PC-9 (cell line): Measurements from ENCODE around the gene VCAN. TPM values are rescaled to one million over a fixed set of nuclear protein-coding genes. Genes with fewer than 3 reads are reported as not detected.

Experiments
- BruUV-seq: library from RNA; stranded (reverse); fragments of 400-500 nt; replicated peaks from 2 replicates; lab custom pipeline; 2021; lab: Mats Ljungman, UMichigan
- CTCF ChIA-PET: fragments of 300-600 bp; sonication (Branson Sonifier 250); formaldehyde crosslinking; loops from one replicate; lab custom pipeline; 2022; ENCODE audit warnings: antibody characterized with exemption; lab: Charles Lee
- POLR2A ChIA-PET: fragments of 300-600 bp; sonication (Branson Sonifier 250); formaldehyde crosslinking; loops from one replicate; lab custom pipeline; 2022; ENCODE audit warnings: antibody characterized with exemption; ENCODE audit not compliant: unreplicated experiment; lab: Charles Lee
- DNase-seq, 2 experiments: peaks; one replicate each; pipeline versions ENCODE4 v3.0.0 to v3.0.0-alpha.2; 2015 to 2022; ENCODE audit warnings: mixed read lengths in 1 of 2
- H2AFZ ChIP-seq: fragments of 200-600 bp; sonication (generic); 2 replicates; pipeline ENCODE4 v1.8.1; 2017; ENCODE audit warnings: antibody characterized with exemption
- H3F3A ChIP-seq: fragments of 200-600 bp; sonication (generic); 2 replicates; pipeline ENCODE4 v1.8.1; 2017; ENCODE audit warnings: antibody characterized with exemption, mild to moderate bottlenecking, low read depth; ENCODE audit not compliant: insufficient read depth
- H3K27ac ChIP-seq: fragments of 200-600 bp; sonication (generic); 2 replicates; pipeline ENCODE4 v1.6.1; 2016; ENCODE audit warnings: mixed run types
- H3K27me3 ChIP-seq: fragments of 200-600 bp; sonication (generic); 2 replicates; pipeline ENCODE4 v1.6.1; 2016; ENCODE audit warnings: low read depth, mixed run types; ENCODE audit not compliant: insufficient read depth
- H3K36me3 ChIP-seq: fragments of 200-600 bp; sonication (generic); 2 replicates; pipeline ENCODE4 v1.6.1; 2016; ENCODE audit warnings: low read depth, mixed run types
- H3K4me1 ChIP-seq: fragments of 200-600 bp; sonication (generic); replicated peaks from 2 replicates; pipeline ENCODE4 v1.6.1; 2016; ENCODE audit warnings: mixed run types; ENCODE audit not compliant: insufficient read depth
- H3K4me2 ChIP-seq: fragments of 200-600 bp; sonication (generic); 2 replicates; pipeline ENCODE4 v1.6.1; 2017; ENCODE audit warnings: mixed run types
- H3K4me3 ChIP-seq: fragments of 200-600 bp; sonication (generic); 2 replicates; pipeline ENCODE4 v1.6.1; 2016; ENCODE audit warnings: mixed run types
- H3K79me2 ChIP-seq: fragments of 200-600 bp; sonication (generic); 2 replicates; pipeline ENCODE4 v1.6.1; 2017; ENCODE audit warnings: low read depth, mixed run types
- H3K9me2 ChIP-seq: fragments of 200-600 bp; sonication (generic); 2 replicates; pipeline ENCODE4 v1.8.1; 2017; ENCODE audit warnings: mild to moderate bottlenecking; ENCODE audit not compliant: insufficient read depth
- H3K9me3 ChIP-seq: fragments of 200-600 bp; sonication (generic); 2 replicates; pipeline ENCODE4 v1.8.1; 2016; ENCODE audit warnings: low read depth; ENCODE audit not compliant: insufficient read depth
- H4K20me1 ChIP-seq: fragments of 200-600 bp; sonication (generic); 2 replicates; pipeline ENCODE4 v1.8.1; 2017; ENCODE audit not compliant: insufficient read depth
- EZH2 ChIP-seq: fragments of 200-600 bp; sonication (generic); IDR thresholded peaks from 2 replicates; pipeline ENCODE4 v1.8.0; 2017; ENCODE audit warnings: antibody characterized with exemption, low read depth
- intact Hi-C: fragments of 100-400 bp; cut with micrococcal nuclease; formaldehyde crosslinking; loops from one replicate; pipeline ENCODE4 v1.10.0; 2022; ENCODE audit not compliant: unreplicated experiment
- total RNA-seq: library from RNA; stranded (reverse); gene quantifications from 2 replicates; pipeline ENCODE4 v1.2.3, GENCODE V29; 2021
- TF ChIP-seq, protein P1 (sequence below): fragments of 200-600 bp; sonication (generic); conservative IDR thresholded peaks from 2 replicates; pipeline ENCODE4 v1.6.1; 2017; ENCODE audit warnings: mixed run types, antibody characterized with exemption, mild to moderate bottlenecking, moderate library complexity

VCAN gene
- total RNA-seq, 1 experiment from 2014 or later: 0.28 TPM

DNA sequence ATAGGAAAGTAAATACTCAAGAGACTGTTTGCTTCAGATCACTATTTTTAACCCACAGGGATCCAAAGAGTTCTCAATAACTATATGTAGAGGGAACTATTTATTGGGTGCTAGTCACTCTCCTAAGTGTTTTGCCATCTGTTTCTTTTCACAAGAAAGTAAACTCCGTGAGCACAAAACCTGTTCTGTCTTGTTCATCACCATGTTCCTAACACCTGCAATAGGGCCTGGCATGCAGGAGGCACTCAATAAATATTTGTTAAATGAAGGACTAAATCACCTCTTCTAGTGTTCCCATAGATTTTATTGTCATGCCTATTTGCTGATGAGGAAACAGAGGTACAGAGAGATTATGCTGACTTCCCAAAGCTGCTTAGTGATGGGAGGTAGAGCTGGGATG is 118.2 kb downstream of the VCAN start:
- Histone ChIP-seq H3K79me2 (no peaks in the 10 kb centered on the region), H3K27ac (no peak overlapping the region), H4K20me1 (no peaks in the 10 kb centered on the region), H3F3A (no peaks in the 10 kb centered on the region), H3K4me2 (no peak overlapping the region), H3K4me1 (no peaks in the 10 kb centered on the region), H3K36me3 (no peaks in the 10 kb centered on the region), H3K27me3 (no peaks in the 10 kb centered on the region), H2AFZ (no peak overlapping the region), H3K9me3 (no peaks in the 10 kb centered on the region), H3K9me2 (no peaks in the 10 kb centered on the region), H3K4me3 (no peak overlapping the region)
- ChIA-PET CTCF (interaction anchor here (0.6 kb wide), 1 partner anchor 66 kb away, joined by 4 read pairs; no protein-coding TSS in a partner anchor), POLR2A (no interaction called here)
- no peak for DNase-seq
- TF ChIP-seq EZH2: no peak
- TF ChIP-seq, protein P1, sequence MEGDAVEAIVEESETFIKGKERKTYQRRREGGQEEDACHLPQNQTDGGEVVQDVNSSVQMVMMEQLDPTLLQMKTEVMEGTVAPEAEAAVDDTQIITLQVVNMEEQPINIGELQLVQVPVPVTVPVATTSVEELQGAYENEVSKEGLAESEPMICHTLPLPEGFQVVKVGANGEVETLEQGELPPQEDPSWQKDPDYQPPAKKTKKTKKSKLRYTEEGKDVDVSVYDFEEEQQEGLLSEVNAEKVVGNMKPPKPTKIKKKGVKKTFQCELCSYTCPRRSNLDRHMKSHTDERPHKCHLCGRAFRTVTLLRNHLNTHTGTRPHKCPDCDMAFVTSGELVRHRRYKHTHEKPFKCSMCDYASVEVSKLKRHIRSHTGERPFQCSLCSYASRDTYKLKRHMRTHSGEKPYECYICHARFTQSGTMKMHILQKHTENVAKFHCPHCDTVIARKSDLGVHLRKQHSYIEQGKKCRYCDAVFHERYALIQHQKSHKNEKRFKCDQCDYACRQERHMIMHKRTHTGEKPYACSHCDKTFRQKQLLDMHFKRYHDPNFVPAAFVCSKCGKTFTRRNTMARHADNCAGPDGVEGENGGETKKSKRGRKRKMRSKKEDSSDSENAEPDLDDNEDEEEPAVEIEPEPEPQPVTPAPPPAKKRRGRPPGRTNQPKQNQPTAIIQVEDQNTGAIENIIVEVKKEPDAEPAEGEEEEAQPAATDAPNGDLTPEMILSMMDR: no peak
- intact Hi-C loops: no loop called here
- no TSS peak for BruUV-seq

DNA sequence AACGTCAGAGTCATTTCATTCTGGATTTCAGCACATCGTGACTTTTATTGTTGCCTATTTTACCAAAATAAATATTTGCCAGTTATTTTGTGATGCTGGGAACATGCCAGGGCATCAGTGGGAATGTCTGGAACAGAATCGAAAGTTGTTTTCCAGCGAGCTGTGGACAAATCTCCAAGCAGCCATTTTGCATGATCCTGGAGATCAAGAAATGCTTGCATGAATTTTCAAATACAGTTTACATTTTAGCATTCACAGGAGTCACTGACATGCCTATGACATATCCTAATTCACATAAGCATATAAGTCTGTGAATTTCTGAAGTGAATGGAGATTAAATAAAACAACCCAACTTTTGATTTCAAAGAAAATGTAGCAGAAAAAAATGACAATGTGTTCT is 119.4 kb downstream of the VCAN start:
- no peaks in the 10 kb centered on the region for H3K9me2 ChIP-seq
- no peak for DNase-seq
- H3K27ac ChIP-seq: no peak overlapping the region
- no peaks in the 10 kb centered on the region for H4K20me1 ChIP-seq
- no peak overlapping the region for H2AFZ ChIP-seq
- BruUV-seq: no TSS peak
- no peaks in the 10 kb centered on the region for H3K27me3 ChIP-seq
- ChIA-PET POLR2A (no interaction called here), CTCF (no interaction called here)
- no peaks in the 10 kb centered on the region for H3K4me1 ChIP-seq
- no peaks in the 10 kb centered on the region for H3K9me3 ChIP-seq
- no peaks in the 10 kb centered on the region for H3F3A ChIP-seq
- H3K79me2 ChIP-seq: no peaks in the 10 kb centered on the region
- H3K36me3 ChIP-seq: no peaks in the 10 kb centered on the region
- intact Hi-C loops: no loop called here
- H3K4me2 ChIP-seq: no peak overlapping the region
- no peak overlapping the region for H3K4me3 ChIP-seq
- no peak for TF ChIP-seq EZH2
- TF ChIP-seq, protein P1: no peak

DNA sequence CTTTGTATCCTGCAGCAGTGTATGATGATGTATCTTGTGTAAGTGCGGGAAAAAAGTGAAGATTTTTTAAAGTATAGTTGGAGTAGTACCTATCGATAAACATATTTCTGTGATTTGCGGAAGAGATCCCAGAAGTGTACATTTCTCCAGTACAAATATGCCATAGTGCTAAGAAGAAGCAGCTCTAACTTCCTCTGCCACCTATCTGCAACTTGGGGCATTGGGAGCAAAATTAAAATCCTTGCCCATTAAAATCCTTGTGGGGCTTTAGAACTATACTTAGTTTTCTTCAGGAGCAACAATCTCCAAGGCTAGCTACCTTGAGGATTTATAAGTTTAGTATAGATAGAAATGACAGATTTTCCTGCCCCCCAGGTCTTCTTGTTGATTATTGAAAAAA is 123.7 kb downstream of the VCAN start:
- CTCF ChIA-PET: no interaction called here
- Histone ChIP-seq H3K4me2 (no peak overlapping the region), H3K79me2 (no peaks in the 10 kb centered on the region), H3K27me3 (no peaks in the 10 kb centered on the region), H3K4me3 (no peak overlapping the region), H3K36me3 (no peaks in the 10 kb centered on the region), H3K9me2 (no peaks in the 10 kb centered on the region), H3K9me3 (no peaks in the 10 kb centered on the region), H2AFZ (no peak overlapping the region), H4K20me1 (no peaks in the 10 kb centered on the region), H3K4me1 (no peaks in the 10 kb centered on the region), H3K27ac (no peak overlapping the region), H3F3A (no peaks in the 10 kb centered on the region)
- POLR2A ChIA-PET: interaction anchor here (0.6 kb wide), 1 partner anchor 1110 kb away, joined by 4 read pairs; no protein-coding TSS in a partner anchor
- TF ChIP-seq, protein P1: peak; percentile 40; the same call in 1 of the 2 replicates
- no peak for TF ChIP-seq EZH2
- DNase-seq: no peak
- intact Hi-C loops: no loop called here
- no TSS peak for BruUV-seq
